Suprapubic skin (tissue), 3 donors: ENCODE data around the gene RNF11.

Source experiments
- CTCF ChIP-seq, 2 donors: fragments of 200-600 bp in 1 of 2; fragments of 450-650 bp in 1 of 2; sonication (generic) in 1 of 2; IDR thresholded peaks; one replicate each; pipeline ENCODE4 v1.5.1; 2016 to 2019; ENCODE audit warnings: antibody characterized with exemption in 2 of 2, mild to moderate bottlenecking in 1 of 2, moderate library complexity in 1 of 2
- EP300 ChIP-seq: sonication (generic); formaldehyde crosslinking; IDR thresholded peaks from one replicate; pipeline ENCODE4 v1.6.1; 2017; ENCODE audit warnings: antibody characterized with exemption
- POLR2A ChIP-seq, 2 donors: fragments of 450-650 bp; IDR thresholded peaks; one replicate each; pipeline ENCODE4 v1.6.1; 2017; ENCODE audit warnings: antibody characterized with exemption in 2 of 2, mild to moderate bottlenecking in 2 of 2, moderate library complexity in 2 of 2

GRCh38 chr1:51231896-51232295, 4.2 kb upstream of the RNF11 start:
- no peak for TF ChIP-seq CTCF (IDR thresholded peaks at IDR 0.05)
- no peak for TF ChIP-seq EP300
- no peak for TF ChIP-seq POLR2A (IDR thresholded peaks at IDR 0.05)
